AG04450 (cell line): ENCODE data around the gene REC8. TPM values are rescaled to one million over a fixed set of nuclear protein-coding genes. Genes with fewer than 3 reads are reported as not detected.

Experiments
- CTCF ChIA-PET: fragments of 300-600, 350-600 bp; formaldehyde crosslinking; extraction: SDS; loops from one replicate; lab custom pipeline; 2022; ENCODE audit warnings: antibody characterized with exemption, inconsistent platforms; lab: Charles Lee
- POLR2A ChIA-PET: fragments of 350-600 bp; formaldehyde crosslinking; extraction: SDS; loops from one replicate; lab custom pipeline; 2021; ENCODE audit warnings: antibody characterized with exemption, inconsistent platforms; lab: Yijun Ruan, JAX
- DNase-seq: peaks from one replicate; pipeline ENCODE4 v3.0.0-alpha.2; 2011; ENCODE audit warnings: low read depth, low spot score
- H3K27ac ChIP-seq: one replicate; pipeline ENCODE4 v1.5.1; 2012; ENCODE audit warnings: low read depth, low read length, control low read depth
- H3K27me3 ChIP-seq: one replicate; pipeline ENCODE4 v1.6.0; 2012; ENCODE audit warnings: low read length; ENCODE audit not compliant: control insufficient read depth, insufficient read depth
- H3K4me3 ChIP-seq: 2 replicates; pipeline ENCODE4 v1.5.1; 2011; ENCODE audit warnings: mild to moderate bottlenecking, low read depth, low read length, control low read depth
- H3K9me3 ChIP-seq: 2 replicates; pipeline ENCODE4 v1.5.1; 2012; ENCODE audit warnings: low read length; ENCODE audit not compliant: control insufficient read depth, insufficient read depth
- polyA plus RNA-seq: library from polyadenylated mRNA; depleted of rRNA; stranded (reverse); fragments of >200 nt; gene quantifications from 2 replicates; pipeline ENCODE4 v1.2.3, GENCODE V29; 2011
- TF ChIP-seq, protein P1 (sequence below): IDR thresholded peaks from 2 replicates; pipeline ENCODE4 v1.5.1; 2011; ENCODE audit warnings: low read depth, low read length, control low read depth, inconsistent platforms

REC8 gene
- polyA plus RNA-seq, 1 experiment, result 1.5 TPM

DNA sequence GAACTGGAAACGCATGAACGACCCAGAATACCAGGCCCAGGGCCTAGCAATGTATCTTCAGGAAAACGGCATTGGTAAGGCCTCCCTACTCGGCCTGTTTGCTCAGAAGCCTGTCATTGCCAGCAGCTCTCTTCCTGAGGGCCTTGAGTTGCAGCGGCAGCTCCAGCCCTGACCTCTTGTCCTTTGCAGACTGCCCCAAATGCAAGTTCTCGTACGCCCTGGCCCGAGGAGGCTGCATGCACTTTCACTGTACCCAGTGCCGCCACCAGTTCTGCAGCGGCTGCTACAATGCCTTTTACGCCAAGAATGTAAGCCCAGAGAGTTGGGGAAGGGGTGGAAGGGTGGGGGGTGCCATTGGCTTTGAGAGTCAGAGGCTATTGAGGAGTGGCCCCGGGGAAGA, 14.5 kb upstream of the REC8 start:
- no peak overlapping the region for H3K27ac ChIP-seq
- POLR2A ChIA-PET, result no interaction called here
- TF ChIP-seq, protein P1, sequence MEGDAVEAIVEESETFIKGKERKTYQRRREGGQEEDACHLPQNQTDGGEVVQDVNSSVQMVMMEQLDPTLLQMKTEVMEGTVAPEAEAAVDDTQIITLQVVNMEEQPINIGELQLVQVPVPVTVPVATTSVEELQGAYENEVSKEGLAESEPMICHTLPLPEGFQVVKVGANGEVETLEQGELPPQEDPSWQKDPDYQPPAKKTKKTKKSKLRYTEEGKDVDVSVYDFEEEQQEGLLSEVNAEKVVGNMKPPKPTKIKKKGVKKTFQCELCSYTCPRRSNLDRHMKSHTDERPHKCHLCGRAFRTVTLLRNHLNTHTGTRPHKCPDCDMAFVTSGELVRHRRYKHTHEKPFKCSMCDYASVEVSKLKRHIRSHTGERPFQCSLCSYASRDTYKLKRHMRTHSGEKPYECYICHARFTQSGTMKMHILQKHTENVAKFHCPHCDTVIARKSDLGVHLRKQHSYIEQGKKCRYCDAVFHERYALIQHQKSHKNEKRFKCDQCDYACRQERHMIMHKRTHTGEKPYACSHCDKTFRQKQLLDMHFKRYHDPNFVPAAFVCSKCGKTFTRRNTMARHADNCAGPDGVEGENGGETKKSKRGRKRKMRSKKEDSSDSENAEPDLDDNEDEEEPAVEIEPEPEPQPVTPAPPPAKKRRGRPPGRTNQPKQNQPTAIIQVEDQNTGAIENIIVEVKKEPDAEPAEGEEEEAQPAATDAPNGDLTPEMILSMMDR, result no peak
- H3K4me3 ChIP-seq, result no peak overlapping the region
- CTCF ChIA-PET, result interaction anchor here (0.6 kb wide), 1 partner anchor 91 kb away, joined by 3 read pairs; no protein-coding TSS in a partner anchor
- no peak for DNase-seq
- no peaks in the 10 kb centered on the region for H3K27me3 ChIP-seq
- H3K9me3 ChIP-seq, result no peaks in the 10 kb centered on the region

- Histone ChIP-seq H3K4me3 (no peak overlapping the region), H3K27me3 (no peaks in the 10 kb centered on the region), H3K27ac (peak overlapping the region; percentile 61), H3K9me3 (no peaks in the 10 kb centered on the region)
- no peak for DNase-seq
- ChIA-PET POLR2A (interaction anchor here (1.3 to 2.1 kb wide), 3 partner anchors 13 to 54 kb away, joined by 5 to 12 read pairs (median 6); partner anchors contain the start of genes CHMP4A, PSME1 and RNF31), CTCF (interaction anchor here (0.6 to 3.5 kb wide), 12 partner anchors 9 to 136 kb away, joined by 3 to 54 read pairs (median 10); partner anchors contain the start of genes CHMP4A, IPO4, PSME1 and PSME2)
- TF ChIP-seq, protein P1, result no peak
Measured at GRCh38 chr14:24159777-24160498, 11.9 kb upstream of the REC8 start.

DNA sequence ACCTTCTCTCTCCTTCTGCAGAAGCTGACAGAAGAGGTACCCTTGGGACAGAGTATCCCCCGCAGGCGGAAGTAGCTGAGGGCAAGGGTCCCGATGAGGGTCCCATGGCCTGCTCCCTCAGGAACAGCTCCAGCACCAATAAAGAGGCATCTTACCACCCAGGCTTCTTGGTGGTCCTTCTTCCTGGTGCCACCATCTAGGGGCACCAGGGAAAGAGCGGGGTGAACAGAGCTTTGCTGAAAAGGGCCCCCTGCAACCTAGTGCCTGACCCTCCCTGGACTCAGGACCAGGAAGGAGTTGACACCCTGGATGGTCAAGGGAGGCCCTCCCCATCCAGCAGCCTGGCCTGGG, 11.4 kb upstream of the REC8 start:
- H3K9me3 ChIP-seq, result no peaks in the 10 kb centered on the region
- H3K27ac ChIP-seq, result peak overlapping the region; percentile 61
- no peak for DNase-seq
- no peak overlapping the region for H3K4me3 ChIP-seq
- H3K27me3 ChIP-seq, result no peaks in the 10 kb centered on the region
- CTCF ChIA-PET, result interaction anchor here (0.6 to 3.5 kb wide), 21 partner anchors 10 to 140 kb away, joined by 3 to 54 read pairs (median 9); partner anchors contain the start of genes CHMP4A, DCAF11, IPO4 and NRL
- TF ChIP-seq, protein P1, result no peak
- POLR2A ChIA-PET, result interaction anchor here (0.8 to 2.1 kb wide), 7 partner anchors 12 to 53 kb away, joined by 3 to 12 read pairs (median 4); partner anchors contain the start of genes CHMP4A, DCAF11, NRL and PSME1

DNA sequence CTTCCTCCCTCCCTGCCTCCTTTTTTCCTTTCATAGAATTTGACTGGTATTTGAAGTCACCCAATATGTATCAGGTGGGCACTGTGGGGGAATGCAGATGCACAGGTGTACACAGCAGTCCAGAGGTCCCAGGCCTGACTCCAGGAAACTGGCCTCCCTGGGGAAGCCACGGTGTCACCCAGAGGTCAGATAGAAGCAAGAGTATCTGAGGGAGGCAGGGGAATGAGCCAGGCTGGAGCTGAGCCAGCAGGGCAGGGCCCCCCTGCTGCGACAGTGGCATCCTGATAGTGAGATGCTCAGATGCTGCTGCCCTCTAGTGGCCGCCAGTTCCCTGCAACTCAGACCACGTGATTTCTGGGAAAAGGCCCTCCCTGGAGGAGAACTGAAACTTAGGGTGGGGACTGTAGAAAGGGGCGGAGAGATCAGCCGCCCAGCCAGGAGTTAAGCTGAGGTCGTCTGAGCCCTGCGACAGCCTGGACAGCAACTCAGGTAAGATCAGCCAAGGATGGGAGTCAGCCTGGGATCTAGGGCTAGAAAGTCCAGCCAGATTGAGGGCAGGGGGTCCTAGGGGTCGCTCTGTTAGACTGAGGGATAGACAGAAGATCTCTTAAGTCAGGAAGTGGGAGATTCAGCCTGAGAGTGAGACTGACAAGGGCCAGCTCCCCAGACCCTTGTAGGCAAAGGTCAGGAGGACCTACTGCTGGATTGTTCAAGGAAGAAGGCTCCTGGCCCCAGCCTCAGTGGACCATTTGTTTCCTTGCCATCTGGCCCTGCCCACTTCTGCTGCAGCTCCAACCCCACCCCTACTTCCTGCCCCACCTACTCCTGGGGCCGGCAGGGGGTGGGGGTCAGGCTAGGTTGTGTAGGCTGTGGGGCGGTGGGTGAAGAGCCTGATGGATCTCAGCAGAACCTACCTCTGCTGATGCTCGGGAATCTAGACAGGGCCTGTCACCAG, 10.8 kb upstream of the REC8 start, which contains the start of gene IRF9:
TSS of gene IRF9 (plus strand) at position 416 of the 955 bp plus-strand sequence. CDS start 880 bp downstream, outside the sequence.
- Histone ChIP-seq H3K4me3 (peak within 1 kb of the TSS; percentile 94), H3K27me3 (no peaks in the 10 kb centered on the region), H3K27ac (peak within 1 kb of the TSS; percentile 61), H3K9me3 (no peaks in the 10 kb centered on the region)
- peak; percentile 85 for DNase-seq
- POLR2A ChIA-PET, result interaction anchor here (0.6 to 2.1 kb wide), 10 partner anchors 11 to 52 kb away, joined by 3 to 12 read pairs (median 4); partner anchors contain the start of genes CHMP4A, DCAF11, EMC9 and NRL
- CTCF ChIA-PET, result interaction anchor here (0.5 to 3.5 kb wide), 39 partner anchors 10 to 1185 kb away, joined by 3 to 54 read pairs (median 5); partner anchors contain the start of genes CHMP4A, CIDEB, DCAF11 and EMC9
- TF ChIP-seq, protein P1, result peak; percentile 89
